ENCODE data around the gene CDC25B. TPM values are rescaled to one million over a fixed set of nuclear protein-coding genes. Genes with fewer than 3 reads are reported as not detected.

CDC25B gene
- total RNA-seq, 1 experiment from 2014 or later, result 91.0 TPM

DNA sequence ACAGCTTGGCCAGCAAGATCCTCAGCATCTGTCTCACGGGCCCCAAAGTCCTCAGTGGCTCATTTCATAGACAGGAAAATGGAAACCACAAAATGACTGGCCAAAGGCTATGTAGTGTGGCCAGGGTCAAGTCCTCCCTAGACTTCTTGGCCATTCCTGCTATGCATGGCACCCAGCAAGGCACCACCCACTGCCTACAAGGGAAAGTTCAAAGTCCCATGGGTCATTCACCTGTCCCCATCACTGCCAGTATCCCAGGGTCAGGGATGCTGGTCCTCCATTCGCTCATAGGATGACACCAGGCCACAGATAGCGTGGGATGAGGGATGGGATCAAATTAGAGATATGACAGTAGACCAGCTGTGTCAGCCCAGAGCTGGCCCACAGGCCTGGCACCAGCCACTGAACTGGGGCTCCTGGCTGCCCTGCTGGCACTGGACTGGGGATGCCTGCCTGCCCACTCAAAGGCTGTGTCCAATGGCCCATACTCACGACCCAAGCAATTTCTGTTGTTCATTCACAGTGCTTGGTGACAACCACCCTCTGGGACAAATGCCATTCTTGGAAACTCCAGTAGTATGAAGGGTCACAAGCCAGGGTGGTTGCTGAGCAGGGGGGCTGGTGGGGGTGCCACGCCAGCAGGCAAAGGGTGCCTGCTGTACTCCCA, 40.2 kb upstream of the CDC25B start:
- Histone ChIP-seq H3K36me3 (ENCODE audit: low read depth) (no peaks in the 10 kb centered on the region), H3K79me2 (ENCODE audit: low read depth) (no peaks in the 10 kb centered on the region), H3K9me3 (ENCODE audit: insufficient read depth, low read depth) (no peaks in the 10 kb centered on the region), H4K20me1 (ENCODE audit: insufficient read depth) (no peaks in the 10 kb centered on the region), H3K27me3 (ENCODE audit: insufficient read depth, low read depth) (no peaks in the 10 kb centered on the region), H3F3A (ENCODE audit: insufficient read depth, low read depth) (no peaks in the 10 kb centered on the region), H3K4me1 (replicated peaks; ENCODE audit: insufficient read depth) (no peaks in the 10 kb centered on the region), H2AFZ (no peak overlapping the region), H3K4me3 (no peak overlapping the region), H3K4me2 (no peak overlapping the region), H3K9me2 (ENCODE audit: insufficient read depth) (no peaks in the 10 kb centered on the region), H3K27ac (no peak overlapping the region)
- intact Hi-C loops (cut with micrococcal nuclease; ENCODE audit: unreplicated experiment), result no loop called here
- no peak for DNase-seq
- POLR2A ChIA-PET (ENCODE audit: unreplicated experiment), result no interaction called here
- CTCF ChIA-PET, result interaction anchor here (1.2 kb wide), 1 partner anchor 12 kb away, joined by 4 read pairs; no protein-coding TSS in a partner anchor
- TF ChIP-seq, protein P1, sequence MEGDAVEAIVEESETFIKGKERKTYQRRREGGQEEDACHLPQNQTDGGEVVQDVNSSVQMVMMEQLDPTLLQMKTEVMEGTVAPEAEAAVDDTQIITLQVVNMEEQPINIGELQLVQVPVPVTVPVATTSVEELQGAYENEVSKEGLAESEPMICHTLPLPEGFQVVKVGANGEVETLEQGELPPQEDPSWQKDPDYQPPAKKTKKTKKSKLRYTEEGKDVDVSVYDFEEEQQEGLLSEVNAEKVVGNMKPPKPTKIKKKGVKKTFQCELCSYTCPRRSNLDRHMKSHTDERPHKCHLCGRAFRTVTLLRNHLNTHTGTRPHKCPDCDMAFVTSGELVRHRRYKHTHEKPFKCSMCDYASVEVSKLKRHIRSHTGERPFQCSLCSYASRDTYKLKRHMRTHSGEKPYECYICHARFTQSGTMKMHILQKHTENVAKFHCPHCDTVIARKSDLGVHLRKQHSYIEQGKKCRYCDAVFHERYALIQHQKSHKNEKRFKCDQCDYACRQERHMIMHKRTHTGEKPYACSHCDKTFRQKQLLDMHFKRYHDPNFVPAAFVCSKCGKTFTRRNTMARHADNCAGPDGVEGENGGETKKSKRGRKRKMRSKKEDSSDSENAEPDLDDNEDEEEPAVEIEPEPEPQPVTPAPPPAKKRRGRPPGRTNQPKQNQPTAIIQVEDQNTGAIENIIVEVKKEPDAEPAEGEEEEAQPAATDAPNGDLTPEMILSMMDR (conservative IDR thresholded peaks at IDR 0.05), result no peak
- no peak for TF ChIP-seq EZH2 (IDR thresholded peaks at IDR 0.05; ENCODE audit: low read depth)
- BruUV-seq (replicated peaks), result no TSS peak

DNA sequence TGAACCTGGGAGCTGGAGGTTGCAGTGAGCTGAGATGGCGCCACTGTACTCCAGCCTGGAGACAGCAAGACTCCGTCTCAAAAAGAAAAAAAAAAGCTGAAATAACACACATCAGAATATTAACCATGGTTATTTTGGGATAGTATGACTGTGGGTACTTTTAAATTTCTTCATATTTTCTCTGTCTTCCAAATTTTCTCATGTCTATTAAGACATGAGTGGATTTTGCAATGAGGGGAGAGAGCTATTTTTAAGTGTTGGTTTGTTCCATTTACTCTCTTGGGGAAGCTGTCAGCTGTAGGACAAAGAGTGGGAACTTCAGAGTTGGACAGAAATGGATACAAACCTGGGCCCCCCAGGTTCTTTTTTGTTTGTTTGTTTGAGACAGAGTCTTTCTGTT, 38.8 kb upstream of the CDC25B start:
- BruUV-seq (replicated peaks), result no TSS peak
- no peak overlapping the region for H3K4me3 ChIP-seq
- no peaks in the 10 kb centered on the region for H3K4me1 ChIP-seq (replicated peaks; ENCODE audit: insufficient read depth)
- POLR2A ChIA-PET (ENCODE audit: unreplicated experiment), result interaction anchor here (0.8 kb wide), 1 partner anchor 1361 kb away, joined by 3 read pairs; no protein-coding TSS in a partner anchor
- intact Hi-C loops (cut with micrococcal nuclease; ENCODE audit: unreplicated experiment), result no loop called here
- no peaks in the 10 kb centered on the region for H3K9me3 ChIP-seq (ENCODE audit: insufficient read depth, low read depth)
- no peaks in the 10 kb centered on the region for H3F3A ChIP-seq (ENCODE audit: insufficient read depth, low read depth)
- H3K79me2 ChIP-seq (ENCODE audit: low read depth), result no peaks in the 10 kb centered on the region
- H3K27me3 ChIP-seq (ENCODE audit: insufficient read depth, low read depth), result no peaks in the 10 kb centered on the region
- H3K36me3 ChIP-seq (ENCODE audit: low read depth), result no peaks in the 10 kb centered on the region
- no peak for TF ChIP-seq EZH2 (IDR thresholded peaks at IDR 0.05; ENCODE audit: low read depth)
- TF ChIP-seq, protein P1 (conservative IDR thresholded peaks at IDR 0.05), result no peak
- no peaks in the 10 kb centered on the region; the same call in 1 of the 2 replicates for H4K20me1 ChIP-seq (ENCODE audit: insufficient read depth)
- no peak for DNase-seq
- no peak overlapping the region for H3K4me2 ChIP-seq
- H3K9me2 ChIP-seq (ENCODE audit: insufficient read depth), result no peaks in the 10 kb centered on the region
- CTCF ChIA-PET, result no interaction called here
- no peak overlapping the region for H2AFZ ChIP-seq
- H3K27ac ChIP-seq, result no peak overlapping the region

DNA sequence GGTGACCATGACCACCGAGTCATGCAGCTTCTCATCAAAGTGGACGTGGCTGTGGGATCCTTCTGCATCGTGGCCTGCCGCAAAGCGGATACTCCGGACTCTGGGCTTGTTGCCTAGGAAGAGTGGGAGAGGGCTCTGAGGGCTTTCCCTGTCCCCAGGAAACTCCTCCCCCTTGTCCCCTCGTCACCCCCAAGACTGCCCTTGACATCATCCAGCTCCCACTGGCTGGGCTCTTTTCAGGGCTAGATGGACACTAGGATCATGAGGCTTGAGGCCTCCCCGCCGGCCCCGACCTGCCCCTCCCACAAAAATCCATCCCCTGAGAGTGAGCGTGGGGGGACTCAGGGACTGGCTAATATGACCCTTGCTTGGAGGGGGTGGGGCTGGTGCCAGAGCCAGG, 37.5 kb upstream of the CDC25B start:
- intact Hi-C loops (cut with micrococcal nuclease; ENCODE audit: unreplicated experiment), result no loop called here
- no peaks in the 10 kb centered on the region for H3F3A ChIP-seq (ENCODE audit: insufficient read depth, low read depth)
- no peak overlapping the region for H3K4me3 ChIP-seq
- no peaks in the 10 kb centered on the region for H3K9me2 ChIP-seq (ENCODE audit: insufficient read depth)
- no peak overlapping the region for H3K27ac ChIP-seq
- DNase-seq, result no peak
- no peaks in the 10 kb centered on the region for H3K79me2 ChIP-seq (ENCODE audit: low read depth)
- H3K4me2 ChIP-seq, result no peak overlapping the region
- no peaks in the 10 kb centered on the region for H3K36me3 ChIP-seq (ENCODE audit: low read depth)
- no TSS peak for BruUV-seq (replicated peaks)
- ChIA-PET POLR2A (ENCODE audit: unreplicated experiment) (no interaction called here), CTCF (no interaction called here)
- H4K20me1 ChIP-seq (ENCODE audit: insufficient read depth), result no peaks in the 10 kb centered on the region; the same call in 1 of the 2 replicates
- no peaks in the 10 kb centered on the region for H3K27me3 ChIP-seq (ENCODE audit: insufficient read depth, low read depth)
- TF ChIP-seq EZH2 (IDR thresholded peaks at IDR 0.05; ENCODE audit: low read depth), result no peak
- TF ChIP-seq, protein P1 (conservative IDR thresholded peaks at IDR 0.05), result no peak
- no peaks in the 10 kb centered on the region for H3K4me1 ChIP-seq (replicated peaks; ENCODE audit: insufficient read depth)
- no peak overlapping the region for H2AFZ ChIP-seq
- no peaks in the 10 kb centered on the region for H3K9me3 ChIP-seq (ENCODE audit: insufficient read depth, low read depth)

Data from PC-9 (cell line).